Left colon (tissue), 2 donors: ENCODE results near the gene MYOZ3. TPM values are rescaled to one million over a fixed set of nuclear protein-coding genes. Genes with fewer than 3 reads are reported as not detected.

Experiments used
- ATAC-seq: fragments of 200-7000 bp; cut with Tn5 transposase; one replicate; pipeline ENCODE4 v1.9.1; 2020; ENCODE audit warnings: mild to moderate bottlenecking, moderate library complexity
- DNase-seq, 2 donors: peaks; one replicate each; pipeline ENCODE4 v3.0.0-alpha.2; 2020
- intact Hi-C, 2 donors: fragments of 100-400 bp; cut with DNase I in 1 of 2; cut with micrococcal nuclease in 1 of 2; formaldehyde crosslinking; loops; one replicate each; pipeline versions ENCODE4 v1.11.2 to v1.14.0; 2022; cut with DNase I, micrococcal nuclease
- long read RNA-seq: library from polyadenylated mRNA; unstranded; transcript quantifications from one replicate; pipeline ENCODE4 v2.0.0, GENCODE V29; 2021
- total RNA-seq, 2 donors: library from RNA; stranded (reverse); fragmentation: NEBNext Ultra II Directional; extraction: Animal tissue kit (Norgen Biotek cat#: 25700); gene quantifications; one replicate each; pipeline ENCODE4 v1.2.1, GENCODE V29; 2021
- donor health status: DM: no; HTN: no; CAD: no.
- donor health status: DM: yes; HTN: yes; CAD: no.

The MYOZ3 gene
- total RNA-seq: 1 to 10 TPM in 1 of 2 donors, under 1 TPM in 1; 0.31 to 1.1 TPM
- long read RNA-seq: 0 reads

- DNase-seq (no peak), ATAC-seq (no peak)
- intact Hi-C loops: no loop called here
Measured at GRCh38 chr5:150661086-150661485, at the start of gene MYOZ3. Gene MYOZ3, plus strand, starts transcription at chr5:150661251. Its CDS starts 1,691 bp downstream, at chr5:150662942.

- ATAC-seq (peak; percentile 70), DNase-seq (peak in 1 of 2 donors; percentile 68)
- intact Hi-C loops: no loop called here
Measured at GRCh38 chr5:150612405-150612804, 48.6 kb upstream of the MYOZ3 start.

- no peak for ATAC-seq
- peak; percentile 47 to 55 for DNase-seq
Measured at GRCh38 chr5:150612905-150613670, 48.0 kb upstream of the MYOZ3 start.

GRCh38 chr5:150613991-150614660, 46.9 kb upstream of the MYOZ3 start:
- no peak for ATAC-seq
- intact Hi-C loops: no loop called here

More at GRCh38 chr5:150612905-150613670, 48.0 kb upstream of the MYOZ3 start:
- intact Hi-C loops: no loop called here

GRCh38 chr5:150614661-150615060, 46.4 kb upstream of the MYOZ3 start:
- ATAC-seq: no peak

More at GRCh38 chr5:150613991-150614660, 46.9 kb upstream of the MYOZ3 start:
- DNase-seq: peak in 1 of 2 donors; percentile 25

GRCh38 chr5:150615141-150615699, 45.8 kb upstream of the MYOZ3 start:
- DNase-seq: no peak
- intact Hi-C loops: no loop called here
- peak; percentile 10 for ATAC-seq

More at GRCh38 chr5:150614661-150615060, 46.4 kb upstream of the MYOZ3 start:
- intact Hi-C loops: no loop called here
- no peak for DNase-seq

- ATAC-seq (peak; percentile 72), DNase-seq (peak; percentile 80 to 81)
- intact Hi-C loops: no loop called here
Measured at GRCh38 chr5:150616024-150616470, 45.0 kb upstream of the MYOZ3 start.

GRCh38 chr5:150616506-150616905, 44.5 kb upstream of the MYOZ3 start:
- no peak for DNase-seq
- intact Hi-C loops: no loop called here
- ATAC-seq: no peak

- intact Hi-C loops: no loop called here
- DNase-seq (no peak), ATAC-seq (no peak)
Measured at GRCh38 chr5:150618163-150618562, 42.9 kb upstream of the MYOZ3 start.

GRCh38 chr5:150618588-150619281, 42.3 kb upstream of the MYOZ3 start:
- intact Hi-C loops: no loop called here
- DNase-seq: no peak
- ATAC-seq: no peak

- DNase-seq (no peak), ATAC-seq (no peak)
- intact Hi-C loops: no loop called here
Measured at GRCh38 chr5:150619359-150620230, 41.5 kb upstream of the MYOZ3 start.

- no peak for DNase-seq
- no peak for ATAC-seq
- intact Hi-C loops: no loop called here
Measured at GRCh38 chr5:150621301-150621700, 39.8 kb upstream of the MYOZ3 start.

- no peak for DNase-seq
- no peak for ATAC-seq
- intact Hi-C loops: no loop called here
Measured at GRCh38 chr5:150622157-150622556, 38.9 kb upstream of the MYOZ3 start.

GRCh38 chr5:150623152-150623877, 37.7 kb upstream of the MYOZ3 start:
- DNase-seq (no peak), ATAC-seq (no peak)
- intact Hi-C loops: no loop called here

GRCh38 chr5:150623878-150624216, 37.2 kb upstream of the MYOZ3 start:
- ATAC-seq: no peak
- intact Hi-C loops: no loop called here
- no peak for DNase-seq

GRCh38 chr5:150624334-150625163, 36.5 kb upstream of the MYOZ3 start:
- peak in 1 of 2 donors; percentile 47 for DNase-seq
- intact Hi-C loops: no loop called here
- peak; percentile 71 for ATAC-seq

- peak; percentile 29 for ATAC-seq
- intact Hi-C loops: no loop called here
- DNase-seq: peak in 1 of 2 donors; percentile 52
Measured at GRCh38 chr5:150625164-150625535, 35.9 kb upstream of the MYOZ3 start.
